ENCODE results near the gene ADIPOQ.
"Not testable (repeated sequence)": the region's sequence is repeated elsewhere in the genome, so short reads cannot be mapped to it uniquely, and the experiment has no call there.

ADIPOQ gene

GRCh38 chr3:186873796-186874195 lies 31.3 kb downstream of the ADIPOQ start:
- not testable (repeated sequence) for DNase-seq

GRCh38 chr3:186874216-186874615 lies 31.7 kb downstream of the ADIPOQ start:
- DNase-seq = not testable (repeated sequence)

DNA sequence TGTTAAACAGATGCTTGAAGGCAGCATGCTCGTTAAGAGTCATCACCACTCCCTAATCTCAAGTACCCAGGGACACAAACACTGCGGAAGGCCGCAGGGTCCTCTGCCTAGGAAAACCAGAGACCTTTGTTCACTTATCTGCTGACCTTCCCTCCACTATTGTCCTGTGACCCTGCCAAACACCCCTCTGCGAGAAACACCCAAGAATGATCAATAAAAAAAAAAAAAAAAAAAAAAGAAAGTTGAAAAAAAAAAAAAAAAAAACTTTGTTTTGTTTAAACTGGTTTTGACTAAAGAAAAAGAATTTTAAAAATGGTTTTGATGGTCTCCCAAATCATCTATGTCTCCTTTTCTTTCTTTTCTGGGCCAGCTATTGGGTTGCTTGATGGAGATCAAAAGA lies 32.3 kb downstream of the ADIPOQ start:
- DNase-seq = not testable (repeated sequence)

DNA sequence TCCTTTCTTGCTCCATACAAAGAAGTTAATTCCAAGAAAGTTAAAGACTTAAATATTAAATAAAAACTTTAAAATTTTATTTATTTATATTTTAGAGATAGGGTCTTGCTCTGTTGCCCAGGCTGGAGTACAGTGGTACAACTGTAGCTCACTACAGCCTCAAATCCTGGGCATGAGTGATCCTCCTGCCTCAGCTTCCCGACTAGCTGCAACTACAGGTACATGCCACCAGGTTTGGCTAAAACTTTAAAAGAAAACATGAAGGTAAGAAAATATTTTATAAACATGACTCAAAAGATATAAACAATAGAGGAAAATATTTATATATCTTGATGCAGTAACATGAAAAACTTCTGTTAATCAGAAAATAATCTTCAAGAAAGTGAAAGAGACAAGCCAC lies 33.2 kb downstream of the ADIPOQ start:
- no peak for DNase-seq

- DNase-seq = no peak
Observed at GRCh38 chr3:186879781-186880180, 37.3 kb downstream of the ADIPOQ start.

DNA sequence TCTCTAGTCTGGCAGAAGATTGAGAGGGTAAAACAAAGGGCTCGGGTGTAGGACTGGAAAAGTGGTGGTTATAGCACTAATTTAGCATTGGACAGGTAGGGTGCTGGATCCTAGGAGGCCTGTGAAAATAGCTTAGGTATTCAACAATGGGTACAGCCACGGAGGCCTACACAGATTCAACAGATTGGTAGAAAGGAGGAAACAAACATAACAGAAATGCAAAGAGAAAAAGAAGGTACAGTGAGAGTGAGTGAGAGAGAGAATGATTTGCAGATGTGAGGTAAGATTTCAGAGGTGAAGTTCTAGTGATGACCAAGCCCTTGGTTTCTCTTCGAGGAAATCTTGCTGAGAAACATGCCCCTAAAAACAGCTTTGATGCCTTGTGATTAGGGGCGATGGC lies 37.9 kb downstream of the ADIPOQ start:
- no peak for DNase-seq

DNA sequence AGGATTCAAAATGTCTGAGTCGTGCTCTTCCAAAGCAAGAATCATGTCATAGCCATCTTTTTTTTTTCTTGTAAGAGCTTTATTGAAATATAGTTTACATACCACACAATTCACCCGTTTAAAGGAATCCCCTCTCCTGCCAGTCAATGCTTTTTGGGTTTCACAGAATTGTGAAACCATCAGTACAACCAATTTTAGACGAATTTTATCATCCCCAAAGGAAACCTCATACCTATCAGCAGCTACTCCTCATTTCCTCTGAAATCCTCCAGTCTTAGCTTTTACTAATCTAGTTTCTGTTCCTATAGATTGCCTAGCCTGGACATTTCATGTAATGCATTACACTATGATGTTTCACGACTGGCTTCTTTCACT lies 39.6 kb downstream of the ADIPOQ start:
- no peak for DNase-seq

DNA sequence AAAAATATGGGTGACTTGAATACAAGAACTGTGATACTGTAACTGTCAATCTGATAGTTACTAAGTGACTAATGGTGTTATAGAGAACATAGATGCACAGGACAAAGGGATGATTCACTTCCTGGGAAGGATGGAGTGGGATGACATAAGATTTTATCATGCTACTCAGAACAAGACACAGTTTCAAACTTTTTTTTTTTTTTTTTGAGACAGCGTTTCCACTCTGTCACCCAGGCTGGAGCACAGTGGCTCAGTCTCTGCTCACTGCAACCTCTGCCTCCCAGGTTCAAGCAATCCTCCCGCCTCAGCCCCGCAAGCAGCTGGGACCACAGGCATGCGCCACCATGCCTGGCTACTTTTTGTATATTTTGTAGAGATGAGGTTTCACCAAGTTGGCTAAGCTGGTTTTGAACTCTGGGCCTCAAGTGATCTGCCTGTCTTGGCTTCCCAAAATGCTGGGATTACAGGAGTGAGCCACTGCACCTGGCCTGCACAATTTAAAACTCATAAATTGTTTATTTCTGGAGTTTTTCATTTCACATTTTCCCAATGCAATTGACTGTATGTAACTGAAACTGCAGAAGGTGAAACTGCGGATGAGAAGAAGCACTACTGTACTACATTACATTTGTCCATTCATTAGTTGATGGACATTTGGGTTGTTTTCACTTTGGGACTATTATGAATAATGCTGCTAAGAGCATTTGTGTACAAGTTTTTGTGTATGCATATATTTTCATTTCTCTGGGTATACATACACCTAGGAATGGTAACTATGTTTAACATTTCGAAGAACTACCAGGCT lies 40.6 kb downstream of the ADIPOQ start:
- DNase-seq = peak in 1 of 2 experiments; percentile 8

DNA sequence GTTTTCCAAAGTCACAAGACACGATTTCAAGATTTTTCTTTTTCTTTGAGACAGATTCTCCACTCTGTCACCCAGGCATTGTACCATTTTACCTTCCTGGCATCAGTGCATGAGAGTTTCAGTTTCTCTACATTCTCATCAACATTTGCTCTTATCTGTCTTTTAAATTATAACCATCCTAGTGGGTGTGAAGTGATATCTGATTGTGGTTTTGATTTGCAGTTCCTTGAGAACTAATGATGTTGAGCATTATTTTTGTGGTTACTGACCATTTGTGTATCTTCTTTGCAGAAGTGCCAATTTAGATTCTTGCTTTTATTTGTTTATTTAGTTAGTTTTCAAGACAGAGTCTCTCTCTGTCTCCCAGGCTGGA lies 41.2 kb downstream of the ADIPOQ start:
- DNase-seq = no peak

DNA sequence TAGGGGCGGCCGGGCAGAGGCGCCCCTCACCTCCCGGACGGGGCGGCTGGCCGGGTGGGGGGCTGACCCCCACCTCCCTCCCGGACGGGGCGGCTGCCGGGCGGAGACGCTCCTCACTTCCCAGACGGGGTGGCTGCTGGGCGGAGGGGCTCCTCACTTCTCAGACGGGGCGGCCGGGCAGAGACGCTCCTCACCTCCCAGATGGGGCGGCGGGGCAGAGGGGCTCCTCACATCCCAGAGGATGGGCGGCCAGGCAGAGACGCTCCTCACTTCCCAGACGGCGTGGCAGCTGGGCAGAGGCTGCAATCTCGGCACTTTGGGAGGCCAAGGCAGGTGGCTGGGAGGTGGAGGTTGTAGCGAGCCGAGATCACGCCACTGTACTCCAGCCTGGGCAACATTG lies 42.4 kb downstream of the ADIPOQ start:
- not testable (repeated sequence) for DNase-seq

- DNase-seq = no peak
Observed at GRCh38 chr3:186886202-186886981, 43.9 kb downstream of the ADIPOQ start.

DNA sequence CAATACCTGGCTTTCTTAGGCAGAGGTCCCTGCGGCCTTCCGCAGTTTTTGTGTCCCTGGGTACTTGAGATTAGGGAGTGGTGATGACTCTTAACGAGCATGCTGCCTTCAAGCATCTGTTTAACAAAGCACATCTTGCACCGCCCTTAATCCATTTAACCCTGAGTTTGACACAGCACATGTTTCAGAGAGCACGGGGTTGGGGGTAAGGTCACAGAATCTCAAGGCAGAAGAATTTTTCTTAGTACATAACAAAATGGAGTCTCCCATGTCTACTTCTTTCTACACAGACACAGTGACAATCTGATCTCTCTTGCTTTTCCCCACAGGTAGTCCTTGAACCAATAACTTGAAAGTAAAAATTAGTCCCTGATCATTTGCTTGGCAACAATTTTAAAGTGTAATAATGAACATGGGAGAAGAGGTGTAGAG lies 45.0 kb downstream of the ADIPOQ start:
- not testable (repeated sequence) for DNase-seq

DNA sequence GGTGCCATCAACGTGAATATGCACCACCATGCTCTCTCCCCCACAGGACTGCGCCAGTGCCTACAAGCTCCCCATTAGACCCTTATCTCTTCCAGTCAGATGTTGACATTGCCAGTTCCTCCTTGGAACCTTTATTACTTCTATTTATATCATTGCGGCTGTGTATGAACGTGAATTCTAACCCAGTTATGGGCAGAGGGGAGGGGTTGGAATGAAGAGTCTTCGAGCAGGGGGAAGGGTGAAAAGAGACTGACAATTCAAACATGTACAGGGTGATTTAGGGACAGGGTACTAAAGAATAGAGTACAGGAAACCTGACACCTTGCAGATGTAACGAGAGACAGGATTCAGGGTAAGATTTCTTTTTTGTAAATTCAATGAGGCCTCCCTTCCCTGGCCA lies 46.1 kb downstream of the ADIPOQ start:
- no peak for DNase-seq

DNA sequence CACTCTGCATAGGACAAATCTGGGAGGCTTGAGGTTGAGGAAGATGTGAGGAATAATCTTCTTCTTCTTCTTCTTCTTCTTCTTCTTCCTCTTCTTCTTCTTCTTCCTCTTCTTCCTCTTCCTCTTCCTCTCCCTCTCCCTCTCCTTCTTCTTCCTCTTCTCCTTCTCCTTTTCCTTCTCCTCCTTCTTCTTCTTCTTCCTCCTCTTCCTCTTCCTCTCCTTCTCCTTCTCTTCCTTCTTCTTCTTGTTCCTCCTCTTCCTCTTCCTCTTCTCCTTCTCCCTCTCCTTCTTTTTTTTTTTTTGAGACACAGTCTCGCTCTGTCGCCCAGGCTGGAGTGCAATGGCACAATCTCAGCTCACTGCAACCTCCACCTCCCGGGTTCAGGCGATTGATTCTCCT lies 47.2 kb downstream of the ADIPOQ start:
- not testable (repeated sequence) for DNase-seq

- DNase-seq = no peak
Observed at GRCh38 chr3:186890911-186891310, 48.4 kb downstream of the ADIPOQ start.

- DNase-seq = not testable (repeated sequence)
Observed at GRCh38 chr3:186893071-186893470, 50.6 kb downstream of the ADIPOQ start.

GRCh38 chr3:186895406-186895805 lies 52.9 kb downstream of the ADIPOQ start:
- no peak for DNase-seq

GRCh38 chr3:186896006-186896405 lies 53.5 kb downstream of the ADIPOQ start:
- no peak for DNase-seq

- no peak for DNase-seq
Observed at GRCh38 chr3:186896875-186897274, 54.4 kb downstream of the ADIPOQ start.

DNA sequence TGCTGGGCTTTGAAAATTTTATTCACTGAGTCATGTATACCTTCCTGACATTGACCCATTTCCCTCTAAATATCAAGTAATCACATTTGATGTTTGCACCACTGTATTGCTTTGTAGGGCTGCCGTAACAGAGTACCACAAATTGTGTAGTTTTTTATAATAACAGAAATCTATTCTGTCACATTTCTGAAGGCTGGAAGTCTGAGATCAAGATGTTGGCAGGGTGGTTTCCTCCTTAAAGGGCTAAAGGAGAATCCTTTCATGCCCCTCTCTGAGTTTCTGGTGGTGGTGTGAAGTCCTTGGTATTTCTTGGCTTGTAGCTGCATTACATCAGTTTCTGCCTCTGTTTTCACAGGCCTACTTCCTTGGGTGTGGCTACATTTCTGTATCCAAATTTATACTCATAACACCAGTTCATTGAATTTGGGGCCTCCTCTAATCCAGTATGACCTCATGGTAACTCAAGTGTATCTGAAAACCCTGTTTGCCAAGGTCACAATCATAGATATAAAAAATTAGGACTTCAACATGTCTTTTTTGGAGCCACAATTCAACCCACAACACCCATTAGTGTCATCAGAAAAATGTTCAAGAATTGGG lies 58.7 kb downstream of the ADIPOQ start:
- no peak for DNase-seq

GRCh38 chr3:186902154-186902553 lies 59.6 kb downstream of the ADIPOQ start:
- no peak for DNase-seq

GRCh38 chr3:186902713-186903112 lies 60.2 kb downstream of the ADIPOQ start:
- no peak for DNase-seq

DNA sequence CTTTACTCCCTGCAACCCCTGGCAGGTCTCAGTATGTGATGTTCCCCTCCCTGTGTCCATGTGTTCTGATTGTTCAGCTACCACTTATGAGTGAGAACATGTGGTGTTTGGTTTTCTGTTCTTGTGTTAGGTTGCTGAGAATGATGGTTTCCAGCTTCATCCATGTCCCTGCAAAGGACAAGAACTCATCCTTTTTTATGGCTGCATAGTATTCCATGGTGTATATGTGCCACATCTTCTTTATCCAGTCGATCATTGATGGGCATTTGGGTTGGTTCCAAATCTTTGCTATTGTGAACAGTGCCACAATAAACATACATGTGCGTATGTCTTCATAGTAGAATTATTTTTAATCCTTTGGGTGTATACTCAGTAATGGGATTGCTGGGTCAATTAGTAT lies 61.2 kb downstream of the ADIPOQ start:
- DNase-seq = not testable (repeated sequence)

GRCh38 chr3:186907075-186907474 lies 64.6 kb downstream of the ADIPOQ start:
- DNase-seq = not testable (repeated sequence)

Data from AML-193 (cell line).